ENCODE results near the gene WBP4.

WBP4 gene

DNA sequence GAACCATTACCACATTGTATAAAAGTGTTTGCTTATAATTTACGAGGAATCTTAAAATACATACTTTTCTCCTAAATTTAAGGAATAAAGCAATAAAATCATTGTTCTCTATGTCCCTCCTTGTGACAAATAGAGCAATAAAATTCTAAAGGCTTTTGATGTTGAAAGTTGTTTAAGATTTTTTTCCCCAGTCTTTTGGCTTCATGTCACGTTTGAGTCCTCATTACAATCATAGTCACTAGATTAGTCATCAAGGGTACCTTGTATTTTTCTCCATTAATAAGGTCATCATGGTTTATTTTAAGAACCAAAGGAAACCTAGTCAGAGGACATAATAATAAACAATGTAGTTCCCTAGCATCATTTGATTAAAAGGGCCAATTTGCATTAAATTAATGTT is 3.2 kb downstream of the WBP4 start:
- no peak overlapping the region for H3K4me3 ChIP-seq (ENCODE audit: low read depth, low read length)
- TF ChIP-seq, protein P1, sequence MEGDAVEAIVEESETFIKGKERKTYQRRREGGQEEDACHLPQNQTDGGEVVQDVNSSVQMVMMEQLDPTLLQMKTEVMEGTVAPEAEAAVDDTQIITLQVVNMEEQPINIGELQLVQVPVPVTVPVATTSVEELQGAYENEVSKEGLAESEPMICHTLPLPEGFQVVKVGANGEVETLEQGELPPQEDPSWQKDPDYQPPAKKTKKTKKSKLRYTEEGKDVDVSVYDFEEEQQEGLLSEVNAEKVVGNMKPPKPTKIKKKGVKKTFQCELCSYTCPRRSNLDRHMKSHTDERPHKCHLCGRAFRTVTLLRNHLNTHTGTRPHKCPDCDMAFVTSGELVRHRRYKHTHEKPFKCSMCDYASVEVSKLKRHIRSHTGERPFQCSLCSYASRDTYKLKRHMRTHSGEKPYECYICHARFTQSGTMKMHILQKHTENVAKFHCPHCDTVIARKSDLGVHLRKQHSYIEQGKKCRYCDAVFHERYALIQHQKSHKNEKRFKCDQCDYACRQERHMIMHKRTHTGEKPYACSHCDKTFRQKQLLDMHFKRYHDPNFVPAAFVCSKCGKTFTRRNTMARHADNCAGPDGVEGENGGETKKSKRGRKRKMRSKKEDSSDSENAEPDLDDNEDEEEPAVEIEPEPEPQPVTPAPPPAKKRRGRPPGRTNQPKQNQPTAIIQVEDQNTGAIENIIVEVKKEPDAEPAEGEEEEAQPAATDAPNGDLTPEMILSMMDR (IDR thresholded peaks at IDR 0.05; ENCODE audit: low read depth, low read length) = no peak
- H3K27ac ChIP-seq = no peak overlapping the region
- H3K36me3 ChIP-seq = peaks cover 18% of the 10 kb centered on the region
- H3K27me3 ChIP-seq (ENCODE audit: insufficient read depth, low read depth, severe bottlenecking) = no peaks in the 10 kb centered on the region
- DNase-seq = no peak
- H3K9me3 ChIP-seq (ENCODE audit: severe bottlenecking) = no peaks in the 10 kb centered on the region

DNA sequence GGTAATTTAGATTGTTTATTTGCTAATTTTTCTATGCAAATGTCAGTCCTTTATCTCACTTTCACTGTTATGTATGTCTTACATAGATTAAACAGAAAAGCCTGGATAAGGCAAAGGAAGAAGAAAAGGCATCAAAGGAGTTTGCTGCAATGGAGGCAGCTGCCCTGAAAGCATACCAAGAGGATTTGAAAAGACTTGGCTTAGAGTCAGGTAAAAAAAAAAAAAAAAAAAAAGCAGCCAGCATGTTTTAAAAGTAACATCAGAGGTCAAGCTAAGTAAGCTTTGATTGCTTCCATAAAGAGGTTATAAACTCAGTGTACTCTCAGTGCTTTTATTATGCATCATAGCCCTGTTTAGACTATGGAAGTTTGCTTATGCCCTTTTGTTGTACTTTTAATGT is 3.8 kb downstream of the WBP4 start:
- Histone ChIP-seq H3K27ac (no peak overlapping the region), H3K36me3 (peaks cover 18% of the 10 kb centered on the region), H3K27me3 (ENCODE audit: insufficient read depth, low read depth, severe bottlenecking) (no peaks in the 10 kb centered on the region), H3K4me3 (ENCODE audit: low read depth, low read length) (no peak overlapping the region), H3K9me3 (ENCODE audit: severe bottlenecking) (no peaks in the 10 kb centered on the region)
- TF ChIP-seq, protein P1 (IDR thresholded peaks at IDR 0.05; ENCODE audit: low read depth, low read length) = no peak
- DNase-seq = no peak

DNA sequence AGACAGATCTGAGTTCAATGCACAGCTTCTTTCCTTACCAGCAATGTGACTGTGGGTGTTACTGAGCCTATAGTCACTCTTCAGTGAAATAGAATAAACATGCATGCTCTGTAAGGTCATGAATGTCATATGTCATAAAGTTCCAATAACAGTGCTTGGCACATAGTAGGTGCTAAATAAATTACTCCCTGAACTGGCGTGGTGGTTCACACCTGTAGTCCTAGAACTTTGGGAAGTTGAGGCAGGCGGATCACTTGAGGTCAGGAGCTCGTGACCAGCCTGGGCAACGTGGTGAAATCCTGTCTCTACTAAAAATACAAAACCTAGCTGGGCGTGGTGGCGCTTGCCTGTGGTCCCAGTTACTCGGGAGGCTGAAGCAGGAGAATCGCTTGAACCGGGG is 13.2 kb downstream of the WBP4 start:
- TF ChIP-seq, protein P1 (IDR thresholded peaks at IDR 0.05; ENCODE audit: low read depth, low read length) = no peak
- H3K9me3 ChIP-seq (ENCODE audit: severe bottlenecking) = no peaks in the 10 kb centered on the region
- no peaks in the 10 kb centered on the region for H3K27me3 ChIP-seq (ENCODE audit: insufficient read depth, low read depth, severe bottlenecking)
- DNase-seq = no peak
- no peaks in the 10 kb centered on the region; the same call in none of the 2 replicates for H3K36me3 ChIP-seq
- no peak overlapping the region for H3K27ac ChIP-seq
- no peak overlapping the region for H3K4me3 ChIP-seq (ENCODE audit: low read depth, low read length)

DNA sequence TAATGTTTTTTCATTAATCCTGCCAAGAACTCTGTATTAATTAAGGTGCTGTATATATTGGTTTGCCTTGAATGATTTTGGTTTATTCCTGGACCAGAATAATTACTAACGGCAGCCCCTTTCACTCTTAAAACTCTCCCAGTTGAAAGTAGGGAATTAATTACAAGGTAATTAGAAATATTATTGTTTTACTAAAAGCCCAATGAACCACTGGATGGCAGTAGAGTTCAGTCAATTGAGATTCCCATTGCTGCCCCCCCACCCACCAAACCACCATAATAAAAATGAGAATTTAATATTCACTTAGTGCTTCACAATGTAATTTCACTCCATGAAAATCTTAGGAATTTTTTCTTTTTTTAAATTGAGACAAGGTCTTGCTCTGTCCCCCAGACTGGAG is 13.7 kb downstream of the WBP4 start:
- TF ChIP-seq, protein P1 (IDR thresholded peaks at IDR 0.05; ENCODE audit: low read depth, low read length) = no peak
- Histone ChIP-seq H3K36me3 (no peaks in the 10 kb centered on the region; the same call in none of the 2 replicates), H3K4me3 (ENCODE audit: low read depth, low read length) (no peak overlapping the region), H3K9me3 (ENCODE audit: severe bottlenecking) (no peaks in the 10 kb centered on the region), H3K27ac (no peak overlapping the region), H3K27me3 (ENCODE audit: insufficient read depth, low read depth, severe bottlenecking) (no peaks in the 10 kb centered on the region)
- DNase-seq = no peak

DNA sequence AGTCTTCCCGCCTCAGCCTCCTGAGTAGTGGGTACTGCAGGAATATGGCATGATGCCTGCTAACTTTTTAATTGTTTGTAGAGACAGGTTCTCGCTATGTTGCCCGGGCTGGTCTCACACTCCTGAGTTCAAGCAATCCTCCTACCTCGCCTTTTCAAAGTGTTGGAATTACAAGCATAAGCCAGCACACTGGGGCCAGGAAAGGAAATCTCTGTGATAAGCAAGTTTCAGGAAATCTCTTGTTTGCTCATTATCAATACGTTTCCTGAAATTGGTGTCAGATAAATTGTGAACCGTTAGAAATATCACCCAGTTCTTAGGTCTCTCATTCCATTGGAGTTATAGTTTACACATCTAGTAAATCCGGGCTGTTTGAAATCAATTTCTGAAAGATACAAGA is 14.2 kb downstream of the WBP4 start:
- H3K9me3 ChIP-seq (ENCODE audit: severe bottlenecking) = no peaks in the 10 kb centered on the region
- H3K36me3 ChIP-seq = no peaks in the 10 kb centered on the region; the same call in 1 of the 2 replicates
- H3K4me3 ChIP-seq (ENCODE audit: low read depth, low read length) = no peak overlapping the region
- DNase-seq = no peak
- TF ChIP-seq, protein P1 (IDR thresholded peaks at IDR 0.05; ENCODE audit: low read depth, low read length) = no peak
- H3K27ac ChIP-seq = no peak overlapping the region
- H3K27me3 ChIP-seq (ENCODE audit: insufficient read depth, low read depth, severe bottlenecking) = no peaks in the 10 kb centered on the region

DNA sequence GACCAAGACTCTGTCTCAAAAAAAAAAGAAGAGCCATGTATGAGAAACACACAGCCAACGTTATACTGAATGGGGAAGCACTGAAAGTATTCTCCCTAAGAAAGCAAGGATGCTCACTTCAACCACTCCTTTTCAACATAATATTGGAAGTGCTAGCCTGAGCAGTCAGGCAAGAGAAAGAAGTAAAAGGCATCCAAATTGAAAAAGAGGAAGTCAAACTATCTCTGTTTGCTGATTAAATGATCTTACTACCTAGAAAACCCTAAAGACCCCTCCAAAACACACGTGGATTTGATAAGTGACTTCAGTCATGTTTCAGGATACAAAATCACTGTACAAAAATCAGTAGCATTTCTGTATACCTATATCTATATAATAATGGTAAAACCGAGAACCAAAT is 16.2 kb downstream of the WBP4 start:
- H3K36me3 ChIP-seq = no peaks in the 10 kb centered on the region
- H3K9me3 ChIP-seq (ENCODE audit: severe bottlenecking) = no peaks in the 10 kb centered on the region
- TF ChIP-seq, protein P1 (IDR thresholded peaks at IDR 0.05; ENCODE audit: low read depth, low read length) = no peak
- DNase-seq = no peak
- H3K27ac ChIP-seq = no peak overlapping the region
- H3K27me3 ChIP-seq (ENCODE audit: insufficient read depth, low read depth, severe bottlenecking) = no peaks in the 10 kb centered on the region
- H3K4me3 ChIP-seq (ENCODE audit: low read depth, low read length) = no peak overlapping the region
